GM13976 (cell line): ENCODE results near the gene RAB12.

ENCODE experiments used
- DNase-seq: peaks from one replicate; pipeline ENCODE4 v3.0.0; 2012; ENCODE audit warnings: low spot score
- in situ Hi-C: fragments of 300-500 bp; cut with MboI; formaldehyde crosslinking; loops from one replicate; pipeline ENCODE4 v1.12.0; 2022; ENCODE audit warnings: low sequenced_read_pairs, mixed read lengths, inconsistent platforms; ENCODE audit not compliant: unreplicated experiment
- TF ChIP-seq, protein P1 (sequence below): IDR thresholded peaks from 2 replicates; pipeline ENCODE4 v1.5.1; 2012; ENCODE audit warnings: borderline replicate concordance, mild to moderate bottlenecking; ENCODE audit not compliant: insufficient read depth; ENCODE audit errors: extremely low read depth, missing control alignments, control extremely low read depth

Gene RAB12

DNA sequence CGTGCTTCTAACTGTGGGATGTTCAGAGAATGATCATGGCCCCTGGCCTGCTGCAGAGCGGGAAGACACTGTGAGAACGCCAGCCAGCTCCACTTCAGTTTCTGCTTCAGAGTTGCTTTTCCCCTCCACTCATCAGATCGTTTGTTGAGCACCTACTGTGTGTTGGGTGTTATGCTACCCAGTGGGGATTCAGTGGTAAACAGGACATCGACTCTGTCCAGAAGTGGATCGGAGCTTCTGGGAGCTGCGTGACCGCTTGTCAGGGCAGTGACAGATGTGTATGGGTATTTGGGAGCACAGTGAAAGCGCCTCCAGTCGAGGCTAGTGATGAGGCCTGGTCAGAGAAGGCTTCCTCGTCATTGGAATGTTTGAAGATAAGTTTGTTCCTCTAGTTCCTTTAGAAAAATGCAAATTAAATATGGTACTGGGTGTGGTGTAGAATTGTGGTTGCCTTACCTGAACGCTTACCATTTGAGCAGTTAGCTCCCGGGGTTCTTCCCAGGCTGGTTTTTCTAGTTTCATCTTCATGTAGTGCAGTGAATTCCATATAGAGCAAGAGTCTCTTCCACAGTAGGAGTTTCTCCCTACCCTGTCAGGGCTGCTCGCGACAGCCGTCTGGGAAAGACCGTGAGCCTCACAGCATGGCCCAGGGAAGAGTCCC, 2.8 kb downstream of the RAB12 start:
- no peak for DNase-seq
- in situ Hi-C loops, result no loop called here
- TF ChIP-seq, protein P1, sequence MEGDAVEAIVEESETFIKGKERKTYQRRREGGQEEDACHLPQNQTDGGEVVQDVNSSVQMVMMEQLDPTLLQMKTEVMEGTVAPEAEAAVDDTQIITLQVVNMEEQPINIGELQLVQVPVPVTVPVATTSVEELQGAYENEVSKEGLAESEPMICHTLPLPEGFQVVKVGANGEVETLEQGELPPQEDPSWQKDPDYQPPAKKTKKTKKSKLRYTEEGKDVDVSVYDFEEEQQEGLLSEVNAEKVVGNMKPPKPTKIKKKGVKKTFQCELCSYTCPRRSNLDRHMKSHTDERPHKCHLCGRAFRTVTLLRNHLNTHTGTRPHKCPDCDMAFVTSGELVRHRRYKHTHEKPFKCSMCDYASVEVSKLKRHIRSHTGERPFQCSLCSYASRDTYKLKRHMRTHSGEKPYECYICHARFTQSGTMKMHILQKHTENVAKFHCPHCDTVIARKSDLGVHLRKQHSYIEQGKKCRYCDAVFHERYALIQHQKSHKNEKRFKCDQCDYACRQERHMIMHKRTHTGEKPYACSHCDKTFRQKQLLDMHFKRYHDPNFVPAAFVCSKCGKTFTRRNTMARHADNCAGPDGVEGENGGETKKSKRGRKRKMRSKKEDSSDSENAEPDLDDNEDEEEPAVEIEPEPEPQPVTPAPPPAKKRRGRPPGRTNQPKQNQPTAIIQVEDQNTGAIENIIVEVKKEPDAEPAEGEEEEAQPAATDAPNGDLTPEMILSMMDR, result no peak

DNA sequence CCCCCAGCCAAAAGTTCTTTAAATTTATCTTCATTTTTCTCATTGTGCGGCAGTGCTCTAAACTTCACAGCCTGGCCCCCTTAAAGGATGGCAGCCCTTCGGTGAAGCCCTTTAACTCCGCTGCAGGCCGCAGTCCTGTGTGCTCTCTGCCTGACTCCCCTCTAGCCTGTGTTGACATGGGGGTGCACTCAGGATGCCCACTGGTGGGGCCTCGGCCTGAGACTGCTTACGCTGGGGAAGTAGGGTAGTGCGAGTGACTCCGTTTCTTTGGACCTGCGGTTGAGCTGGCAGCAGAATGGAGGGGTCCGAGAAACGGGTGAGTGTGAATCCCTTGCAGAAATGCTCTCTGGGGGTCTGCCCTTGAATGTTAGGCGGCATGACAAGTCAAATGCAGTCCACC, 5.6 kb downstream of the RAB12 start:
- DNase-seq, result no peak
- TF ChIP-seq, protein P1, result no peak
- in situ Hi-C loops, result no loop called here

DNA sequence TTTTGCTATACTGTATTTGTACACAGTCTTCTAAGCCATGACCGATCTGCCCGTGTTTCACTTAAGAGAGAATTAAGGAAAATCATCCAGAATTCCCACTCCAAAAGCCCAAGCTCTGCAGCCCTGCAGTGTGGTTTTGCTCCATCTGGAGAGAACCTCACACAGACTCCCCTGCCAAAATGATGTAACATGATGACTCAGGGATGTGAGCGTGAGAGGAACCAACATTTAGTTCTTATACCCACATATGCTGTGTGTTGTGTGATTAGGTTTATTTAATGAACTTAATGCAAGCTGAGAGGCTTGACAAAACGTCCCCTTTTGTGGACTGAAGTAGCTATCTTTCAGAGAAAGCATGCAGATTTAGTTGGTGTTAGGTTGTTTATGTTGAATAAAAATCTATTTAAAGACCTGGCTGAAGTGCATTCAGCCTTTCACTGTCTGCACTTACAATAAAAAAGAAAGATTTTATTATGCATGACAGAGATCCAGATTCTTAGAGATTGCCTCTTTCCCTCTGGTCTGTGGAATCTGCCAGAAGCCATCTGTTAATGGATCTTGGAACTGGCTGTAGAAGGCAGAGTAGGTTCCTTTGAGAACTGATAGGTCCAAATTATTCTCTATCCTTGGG, 6.3 kb downstream of the RAB12 start:
- in situ Hi-C loops, result no loop called here
- TF ChIP-seq, protein P1, result no peak
- DNase-seq, result no peak

DNA sequence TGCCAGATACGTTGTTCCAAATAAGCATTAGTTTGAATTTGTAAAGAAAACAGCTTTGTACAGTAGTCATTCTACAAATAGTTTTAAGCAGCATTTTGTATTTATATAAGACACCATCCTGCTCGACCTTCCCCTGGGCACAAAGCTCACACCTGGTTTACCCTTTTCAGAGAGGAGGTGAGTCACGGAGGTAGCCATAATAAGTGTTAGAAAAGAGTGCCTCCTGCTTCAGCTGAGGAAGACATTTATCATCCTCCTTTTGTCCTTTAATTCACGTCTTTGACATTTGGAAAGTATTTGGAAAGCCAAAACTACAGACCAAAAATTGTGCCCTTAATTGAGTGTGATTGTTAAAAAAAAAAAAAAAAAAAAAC, 6.8 kb downstream of the RAB12 start:
- no peak for DNase-seq
- in situ Hi-C loops, result no loop called here
- TF ChIP-seq, protein P1, result no peak

DNA sequence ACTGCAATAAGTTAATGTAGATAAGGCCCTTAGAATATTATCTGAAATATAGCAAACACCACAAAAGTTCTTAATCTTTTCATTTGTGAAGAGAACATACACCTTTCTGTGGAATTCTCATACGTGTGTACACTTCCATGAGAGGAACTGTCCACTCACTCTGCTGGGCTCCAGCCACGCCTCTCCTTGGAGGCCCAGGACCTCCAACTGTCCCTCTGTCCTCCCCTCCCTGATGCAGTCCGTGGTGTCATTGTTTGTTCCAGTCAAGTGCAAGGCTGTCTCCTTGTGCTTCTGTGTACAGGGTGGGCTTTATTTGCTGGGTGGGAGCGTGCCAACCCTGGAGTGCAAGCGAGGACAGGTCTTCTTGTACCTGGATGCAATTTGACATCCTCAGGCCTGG, 8.7 kb downstream of the RAB12 start:
- TF ChIP-seq, protein P1, result no peak
- no peak for DNase-seq
- in situ Hi-C loops, result no loop called here

DNA sequence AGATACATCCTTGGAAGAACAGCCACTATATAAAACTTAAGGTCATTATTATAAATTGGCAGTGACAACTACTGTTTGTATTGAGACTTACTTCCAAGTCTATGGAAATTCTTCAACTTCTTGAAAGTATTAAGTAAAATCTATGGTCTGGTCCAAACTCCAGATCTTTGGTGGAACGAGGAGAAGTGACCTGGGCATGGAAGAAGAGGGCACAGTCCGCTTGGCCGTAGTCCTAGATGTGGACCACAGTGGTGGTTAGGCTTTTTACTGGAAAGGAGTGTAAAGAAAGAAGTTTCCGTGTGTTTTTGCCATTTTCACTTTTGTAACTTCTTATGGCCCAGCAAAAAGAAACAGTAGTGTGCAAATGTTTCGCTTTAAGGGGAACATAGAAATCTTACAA, 9.8 kb downstream of the RAB12 start:
- in situ Hi-C loops, result no loop called here
- TF ChIP-seq, protein P1, result no peak
- DNase-seq, result no peak
